GM20431 (cell line): ENCODE measurements around the gene SCP2D1.
"Not testable (repeated sequence)": the region's sequence is repeated elsewhere in the genome, so short reads cannot be mapped to it uniquely, and the experiment has no call there.

Experiments
- in situ Hi-C: fragments of 300-500 bp; cut with MseI, MboI; formaldehyde crosslinking; loops from one replicate; pipeline ENCODE4 v1.15.0; 2020; ENCODE audit warnings: low sequenced_read_pairs; ENCODE audit not compliant: unreplicated experiment

The SCP2D1 gene

DNA sequence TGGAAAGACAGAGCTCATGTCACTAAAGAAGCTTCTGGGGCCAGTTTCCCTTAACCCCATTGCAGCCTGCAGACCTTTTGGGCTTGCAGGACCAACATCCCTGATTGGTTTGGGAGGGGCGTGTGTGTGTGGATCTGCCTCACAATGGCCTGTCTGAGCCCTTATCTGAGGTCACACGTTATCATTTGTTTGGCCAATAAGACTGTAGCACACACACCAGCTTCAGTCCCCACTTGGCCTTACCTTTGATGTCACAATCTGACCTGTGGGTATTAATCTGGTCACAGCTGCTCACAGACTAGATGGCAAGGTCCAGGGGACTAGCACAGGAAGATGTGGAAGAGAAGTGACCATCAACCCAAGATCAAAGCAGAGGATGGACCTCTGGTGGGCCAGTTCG lies at the start of gene SCP2D1:
Gene SCP2D1 (plus strand): TSS at position 301 of the 400 bp plus-strand sequence. CDS start 33 bp downstream, at position 334.
- in situ Hi-C loops: no loop called here

DNA sequence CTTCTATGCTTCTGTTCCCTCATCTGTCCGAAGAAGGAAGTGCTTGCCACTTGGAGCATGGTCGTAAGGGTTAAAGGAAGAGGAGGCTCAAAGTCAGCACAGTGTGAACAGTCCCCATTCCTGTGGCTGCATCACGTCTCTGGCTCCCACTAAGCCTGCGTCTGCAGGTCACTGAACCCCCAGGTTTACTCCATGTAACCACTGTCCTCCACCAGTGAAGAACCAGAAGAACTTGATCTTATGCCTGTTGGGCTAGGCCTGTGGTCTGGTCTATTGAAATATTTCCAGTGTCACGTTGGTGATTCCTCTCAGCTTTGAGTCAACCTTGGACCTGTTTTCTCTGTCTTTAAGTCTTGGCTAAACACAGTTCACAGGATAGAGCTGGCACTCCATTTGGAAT lies 45.9 kb upstream of the SCP2D1 start:
- in situ Hi-C loops: no loop called here

DNA sequence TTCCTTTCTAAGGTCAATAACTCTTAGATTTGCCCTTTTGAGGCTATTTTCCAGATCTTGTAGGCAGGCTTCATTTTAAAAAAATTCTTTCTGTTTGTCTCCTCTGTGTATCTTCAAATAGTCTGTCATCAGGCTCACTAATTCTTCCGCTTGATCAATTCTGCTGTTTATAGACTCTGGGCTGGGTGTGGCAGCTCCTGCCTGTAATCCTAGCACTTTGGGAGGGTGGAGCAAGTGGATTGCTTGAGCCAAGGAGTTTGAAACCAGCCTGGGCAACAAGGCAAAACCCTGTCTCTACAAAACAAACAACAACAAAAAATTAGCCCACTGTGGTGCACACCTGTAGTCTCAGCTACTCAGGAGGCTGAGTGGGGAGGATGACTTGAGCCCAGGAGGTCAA lies 40.0 kb upstream of the SCP2D1 start:
- in situ Hi-C loops: no loop called here

DNA sequence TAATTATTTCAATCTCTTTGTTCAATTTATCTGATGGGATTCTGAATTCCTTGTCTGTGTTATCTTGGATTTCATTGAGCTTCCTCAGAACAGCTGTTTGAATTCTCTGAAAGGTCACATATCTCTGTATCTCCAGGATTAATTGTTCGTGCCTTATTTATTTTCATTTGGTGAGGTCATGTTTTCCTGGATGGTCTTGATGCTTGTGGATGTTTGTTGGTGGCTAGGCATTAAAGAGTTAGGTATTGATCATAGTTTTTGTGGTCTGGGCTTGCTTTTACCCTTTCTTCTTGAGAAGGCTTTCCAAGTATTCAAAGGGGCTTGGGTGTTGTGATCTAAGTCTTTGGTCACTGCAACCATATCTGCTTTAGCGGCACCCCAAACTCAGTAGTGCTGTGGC lies 39.4 kb upstream of the SCP2D1 start:
- in situ Hi-C loops: no loop called here

DNA sequence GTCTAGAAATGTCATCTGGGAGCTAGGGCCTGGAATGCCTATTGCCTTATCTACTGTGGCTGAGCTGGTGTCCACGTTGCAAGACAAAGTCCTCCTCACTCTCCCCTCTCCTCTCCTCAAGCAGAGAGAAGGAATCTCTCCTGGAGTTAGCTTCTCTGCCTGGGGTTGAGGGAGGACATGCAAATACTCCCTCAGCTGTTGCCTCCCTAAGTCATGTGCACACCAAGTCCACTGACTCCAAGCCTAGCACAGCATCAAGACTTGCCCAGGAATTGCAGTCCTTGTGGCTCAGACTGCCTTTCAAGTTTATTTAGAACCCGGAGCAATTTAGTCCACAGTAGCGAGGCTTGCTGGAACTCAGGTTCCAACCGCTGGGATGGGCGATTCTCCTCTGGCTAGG lies 38.0 kb upstream of the SCP2D1 start:
- in situ Hi-C loops: no loop called here

DNA sequence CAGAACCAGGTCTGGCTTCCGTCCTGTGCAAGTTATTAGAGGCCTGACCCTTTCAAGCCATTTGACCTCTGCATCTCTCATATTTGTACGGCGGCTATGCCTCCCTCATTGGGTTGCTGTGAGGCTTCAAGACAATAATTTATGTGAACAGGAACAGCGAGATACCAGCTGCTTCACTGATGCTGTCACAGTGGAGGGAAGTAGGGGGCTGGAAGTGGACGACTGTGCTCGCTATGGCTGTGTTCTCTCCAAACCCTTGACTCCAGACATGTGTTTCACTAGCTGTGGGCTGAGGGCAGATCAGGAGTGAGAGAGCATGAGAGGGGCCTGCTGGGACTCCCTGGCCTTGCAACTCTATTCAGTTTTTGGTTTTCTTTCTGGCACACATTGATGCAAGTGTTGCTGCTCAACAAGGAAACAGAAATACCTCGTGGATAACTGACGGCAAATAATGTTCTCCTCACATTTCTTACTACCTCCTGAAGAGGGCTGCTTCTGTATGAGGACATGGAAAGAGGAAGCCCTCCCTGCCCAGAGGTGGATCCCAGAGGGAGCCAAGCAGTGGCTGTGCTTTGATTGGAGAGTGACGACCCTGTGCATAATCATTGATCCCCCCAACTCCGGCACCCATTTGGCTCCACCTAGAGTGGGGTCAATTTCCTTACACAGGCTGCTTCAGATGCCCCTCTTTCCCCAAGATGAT lies 34.7 kb upstream of the SCP2D1 start:
- in situ Hi-C loops: no loop called here

DNA sequence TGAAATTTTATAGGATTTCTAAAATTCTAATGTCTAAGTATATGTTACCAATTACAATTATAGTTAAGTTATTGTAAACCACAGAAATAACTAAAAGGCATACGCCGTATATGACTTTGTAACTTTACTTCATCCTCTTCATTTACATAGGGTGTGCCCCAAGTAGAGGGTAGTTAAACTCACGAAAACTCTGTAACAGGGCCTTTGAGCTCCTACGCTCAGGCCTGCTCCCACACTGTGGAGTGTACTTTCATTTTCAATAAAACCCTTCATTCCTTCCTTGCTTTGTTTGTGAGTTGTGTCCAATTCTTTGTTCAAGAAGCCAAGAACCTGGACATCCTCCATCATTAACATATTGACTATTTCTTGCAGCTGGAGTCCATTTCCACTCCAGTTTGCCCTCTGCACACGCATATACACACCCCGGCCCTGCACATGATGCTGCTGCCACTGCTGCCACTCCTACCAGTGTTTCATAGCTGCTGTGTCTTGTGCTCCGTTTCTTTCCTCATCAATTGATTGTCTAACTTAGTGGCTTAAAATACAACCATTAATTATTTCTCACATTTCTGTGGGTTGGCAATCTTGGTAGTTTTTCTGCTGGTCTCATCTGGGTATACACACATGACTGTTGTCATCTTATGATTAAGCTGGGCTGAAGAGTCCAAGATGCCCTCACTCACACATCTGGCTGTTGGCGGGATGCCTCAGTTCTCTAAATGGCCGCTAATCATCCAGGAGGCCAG lies 33.0 kb upstream of the SCP2D1 start:
- in situ Hi-C loops: no loop called here

DNA sequence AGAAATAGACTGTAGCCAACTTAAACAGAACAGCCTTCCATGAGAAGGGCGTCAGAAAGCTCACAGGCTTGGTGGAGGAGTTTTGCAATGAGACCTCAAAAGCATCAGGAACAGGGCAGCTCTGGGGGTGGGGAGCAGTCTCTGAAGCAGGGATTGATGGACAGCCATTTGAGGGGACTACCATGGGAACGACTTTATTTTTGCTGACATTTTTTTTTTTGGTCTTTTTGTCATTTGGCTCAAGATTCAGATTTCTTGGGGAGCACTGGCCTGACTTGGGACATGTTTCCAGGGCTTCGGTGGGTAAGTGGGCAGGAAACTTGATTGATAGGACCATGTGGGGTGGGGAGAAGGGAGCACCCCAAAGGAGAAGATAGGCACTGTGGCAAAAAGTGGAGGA lies 32.1 kb upstream of the SCP2D1 start:
- in situ Hi-C loops: no loop called here

DNA sequence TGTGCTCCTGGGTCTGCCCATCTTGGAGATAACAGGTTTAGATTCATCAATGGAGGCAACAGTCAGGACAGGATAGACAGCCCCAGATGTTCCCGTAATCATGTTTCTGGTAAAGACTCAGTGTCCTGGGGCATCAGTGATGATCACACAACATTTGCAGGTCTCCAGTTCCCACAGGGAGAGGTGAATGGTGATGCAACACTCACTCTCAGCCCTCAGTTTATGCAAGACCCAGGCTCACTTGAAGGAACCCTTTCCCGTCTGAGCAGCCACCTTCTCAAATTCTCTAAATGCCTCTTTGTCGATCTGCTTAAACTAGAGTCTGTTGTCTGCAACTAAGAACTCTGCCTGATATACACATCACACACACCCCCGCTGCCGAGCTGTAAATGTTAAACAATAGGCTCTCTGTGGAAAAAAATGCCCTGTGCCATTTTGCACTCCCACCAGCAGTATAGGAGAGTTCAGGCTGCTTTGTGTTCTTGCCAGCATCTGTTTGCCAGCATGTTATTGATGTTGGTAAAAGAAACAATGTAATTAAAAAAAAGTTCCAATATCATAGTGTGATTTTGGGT lies 30.1 kb upstream of the SCP2D1 start:
- in situ Hi-C loops: no loop called here

DNA sequence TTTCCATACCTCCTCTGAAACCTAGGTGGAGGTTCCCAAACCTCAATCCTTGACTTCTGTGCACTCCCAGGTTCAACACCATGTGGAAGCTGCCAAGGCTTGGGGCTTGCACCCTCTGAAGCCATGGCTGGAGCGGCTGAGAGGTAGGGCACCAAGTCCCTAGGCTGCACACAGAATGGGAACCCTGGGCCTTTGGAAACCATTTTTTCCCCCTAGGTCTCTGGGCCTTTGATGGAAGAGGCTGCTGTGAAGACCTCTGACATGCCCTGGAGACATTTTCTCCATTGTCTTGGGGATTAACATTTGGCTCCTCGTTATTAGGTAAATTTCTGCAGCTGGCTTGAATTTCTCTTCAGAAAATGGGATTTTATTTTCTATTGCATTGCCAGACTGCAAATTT lies 26.5 kb upstream of the SCP2D1 start:
- in situ Hi-C loops: not testable (repeated sequence)

DNA sequence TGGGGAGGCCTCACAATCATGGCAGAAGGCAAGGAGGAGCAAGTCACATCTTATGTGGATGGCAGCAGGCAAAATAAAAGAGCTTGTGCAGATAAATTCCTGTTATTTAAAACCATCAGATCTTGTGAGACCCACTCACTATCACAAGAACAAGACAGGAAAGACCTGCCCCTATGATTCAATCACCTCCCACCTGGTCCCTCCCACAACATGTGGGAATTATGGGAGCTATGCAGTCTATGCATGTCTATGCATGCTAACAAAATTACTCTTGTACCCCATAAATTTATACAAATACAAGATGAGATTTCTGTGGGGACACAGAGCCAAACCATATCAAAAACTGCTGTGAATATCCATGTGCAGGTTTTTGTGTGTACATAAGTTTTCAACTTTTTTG lies 25.6 kb upstream of the SCP2D1 start:
- in situ Hi-C loops: no loop called here

DNA sequence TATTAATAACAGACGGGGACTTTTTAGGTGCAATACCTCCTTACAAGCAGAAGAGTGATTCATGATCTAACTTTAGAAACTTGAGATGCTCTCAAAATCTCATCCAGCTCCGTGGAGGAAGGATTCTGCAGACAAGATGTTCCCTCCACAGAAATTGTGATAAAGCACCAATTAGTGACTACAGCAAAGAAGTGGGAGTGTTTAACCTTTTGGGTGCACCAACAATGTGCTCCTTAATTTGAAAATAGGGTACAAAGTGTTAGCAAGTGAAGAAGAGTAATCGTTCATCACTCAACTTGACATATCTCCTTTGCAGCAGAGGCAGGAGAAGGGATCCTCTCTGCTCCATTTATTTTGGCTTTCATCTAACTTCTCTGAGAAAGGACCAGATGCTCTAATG lies 22.8 kb upstream of the SCP2D1 start:
- in situ Hi-C loops: no loop called here

DNA sequence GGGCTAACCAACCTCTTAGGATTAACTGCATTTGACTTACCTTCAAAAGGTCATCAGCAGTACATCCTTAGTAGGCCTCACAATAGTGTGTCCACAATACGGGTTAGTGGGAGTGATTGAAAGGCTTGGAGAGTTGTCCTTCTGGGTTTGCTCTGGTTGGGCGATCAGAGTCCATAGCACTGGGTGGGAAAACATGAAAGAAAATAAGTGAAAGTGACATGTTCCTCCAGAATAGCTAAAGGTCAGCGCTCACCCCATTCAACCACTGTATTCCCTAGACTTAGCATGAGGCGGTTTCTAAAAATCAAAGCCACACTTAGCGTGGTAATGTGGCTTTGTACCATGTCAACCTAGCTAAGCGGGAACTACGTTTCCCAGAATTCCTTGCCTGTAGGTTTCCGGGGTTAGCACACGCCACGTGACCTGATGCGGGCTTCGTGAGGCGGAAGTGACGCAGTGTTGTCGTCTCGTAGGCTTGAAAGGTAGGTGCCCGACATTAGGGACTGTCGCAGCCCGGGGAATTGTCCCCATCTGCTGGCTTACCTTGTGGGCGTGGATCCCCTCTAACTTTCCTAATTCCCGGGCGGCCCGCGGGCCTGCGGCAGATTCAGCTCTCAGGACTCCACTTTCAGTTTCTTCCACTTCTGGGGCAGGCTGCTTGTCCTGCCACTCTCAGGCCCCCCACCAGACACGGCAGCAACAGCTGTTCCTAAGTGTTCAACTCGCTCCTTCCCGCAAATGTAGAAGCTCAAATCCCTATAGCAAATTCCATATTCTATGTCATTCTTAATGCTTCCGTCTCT lies 19.8 kb upstream of the SCP2D1 start:
- in situ Hi-C loops: no loop called here

DNA sequence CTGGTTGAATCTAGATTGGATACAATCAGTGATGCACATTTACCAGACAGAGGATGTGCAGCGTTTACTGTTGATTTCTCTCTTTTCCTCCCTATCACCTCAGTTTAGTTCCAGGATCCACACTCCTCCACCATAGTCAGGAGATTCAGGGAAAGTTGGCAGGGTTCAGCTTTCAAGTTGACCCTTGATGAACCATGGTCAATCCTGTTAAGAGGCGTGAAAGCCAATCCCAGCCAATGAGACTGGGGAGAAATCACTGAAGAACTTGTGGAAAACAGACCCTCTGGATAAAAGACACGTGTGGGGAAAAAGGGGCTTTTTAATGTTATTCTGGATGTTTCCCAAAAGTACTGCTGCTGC lies 19.2 kb upstream of the SCP2D1 start:
- in situ Hi-C loops: no loop called here

DNA sequence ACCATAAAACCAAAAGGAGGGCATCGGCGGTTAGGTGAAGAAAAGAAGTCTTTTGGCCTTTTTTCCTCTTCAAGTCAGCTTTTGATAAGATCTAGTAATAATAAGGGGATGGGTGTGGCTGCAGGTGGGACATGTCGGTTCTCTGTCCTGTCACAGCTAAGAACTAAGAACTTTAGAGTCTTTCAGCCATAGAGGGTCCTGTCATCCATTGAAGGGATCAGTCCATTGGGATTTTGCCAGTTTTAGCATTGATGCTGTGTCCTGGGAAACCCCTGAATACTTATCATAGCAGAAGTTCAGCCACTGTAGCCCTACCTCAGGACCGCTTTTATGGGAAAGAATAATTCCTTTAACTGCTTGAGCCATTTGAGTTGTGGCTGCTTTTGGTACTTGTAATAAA lies 18.2 kb upstream of the SCP2D1 start:
- in situ Hi-C loops: no loop called here

DNA sequence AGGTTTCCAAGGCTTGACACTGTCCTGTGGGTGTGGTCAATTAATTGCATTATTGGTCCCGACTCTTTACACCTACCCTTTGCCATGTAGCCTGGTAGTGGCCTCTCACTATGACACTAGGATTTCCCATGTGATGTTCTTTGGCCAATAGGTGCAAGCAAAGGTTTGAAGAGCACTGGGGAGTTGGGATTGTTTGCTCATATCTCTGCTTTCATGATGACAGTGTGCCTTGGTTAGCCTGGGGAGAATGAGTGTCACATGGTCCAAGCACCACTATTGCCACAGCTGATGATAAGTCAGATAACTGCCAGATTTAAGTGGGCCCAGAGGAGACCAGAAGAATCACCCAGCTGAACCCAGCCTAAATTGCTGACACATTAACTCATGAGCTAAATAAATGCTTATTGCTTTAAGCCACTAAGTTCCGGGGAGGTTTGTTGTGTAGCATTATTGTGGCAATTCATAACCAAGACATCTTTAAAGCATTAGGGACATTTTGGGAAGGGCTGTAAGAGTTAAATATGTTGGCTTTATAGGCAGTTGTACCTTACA lies 17.2 kb upstream of the SCP2D1 start:
- in situ Hi-C loops: no loop called here

DNA sequence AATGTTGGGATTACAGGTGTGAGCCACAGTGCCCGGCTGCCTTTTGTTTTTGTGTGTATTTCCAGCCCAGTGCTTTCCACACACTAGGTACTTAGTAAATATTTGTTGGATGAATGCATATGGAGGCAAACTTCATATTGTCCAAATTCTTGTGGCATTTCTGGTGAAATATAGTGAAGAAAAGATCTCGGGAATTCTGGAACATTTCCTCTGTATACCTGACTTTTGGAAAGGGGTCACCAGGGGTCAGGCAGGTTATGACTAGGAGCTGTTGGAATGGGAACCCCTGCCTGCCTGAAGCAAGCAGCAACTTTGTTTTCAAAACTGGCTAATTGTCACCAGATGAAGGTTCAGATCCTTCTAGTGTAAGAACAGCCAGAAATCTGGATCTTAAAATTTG lies 12.1 kb upstream of the SCP2D1 start:
- in situ Hi-C loops: no loop called here

DNA sequence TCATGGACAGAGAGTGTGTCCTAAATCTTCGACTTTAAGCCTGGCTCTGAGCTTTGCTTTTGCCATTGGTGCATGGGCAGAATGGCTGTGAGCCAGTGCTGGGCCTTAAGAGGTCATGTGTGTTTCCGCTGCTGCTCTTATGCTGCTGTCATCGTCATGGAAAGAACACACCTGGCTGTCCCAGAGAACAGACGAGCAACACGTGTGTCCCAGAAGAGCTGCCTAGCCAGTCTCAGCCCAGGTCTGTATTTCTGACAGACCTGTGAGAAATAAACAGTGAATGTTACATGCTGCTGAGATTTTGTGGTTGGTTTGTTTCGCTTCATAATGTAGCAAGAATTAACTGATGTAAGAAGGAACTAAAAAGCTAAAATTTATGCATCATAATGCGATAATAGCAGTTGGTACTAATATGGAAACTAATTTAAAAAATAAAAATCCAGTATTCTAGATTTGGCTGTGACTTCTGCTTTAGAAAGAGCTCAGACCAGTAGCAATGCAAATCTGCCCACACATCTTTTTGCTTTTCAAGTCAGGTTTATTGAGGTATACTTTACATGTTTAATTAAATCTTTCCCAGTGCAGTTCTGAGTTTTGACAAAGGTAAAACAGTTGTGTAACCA lies 11.5 kb upstream of the SCP2D1 start:
- in situ Hi-C loops: no loop called here

DNA sequence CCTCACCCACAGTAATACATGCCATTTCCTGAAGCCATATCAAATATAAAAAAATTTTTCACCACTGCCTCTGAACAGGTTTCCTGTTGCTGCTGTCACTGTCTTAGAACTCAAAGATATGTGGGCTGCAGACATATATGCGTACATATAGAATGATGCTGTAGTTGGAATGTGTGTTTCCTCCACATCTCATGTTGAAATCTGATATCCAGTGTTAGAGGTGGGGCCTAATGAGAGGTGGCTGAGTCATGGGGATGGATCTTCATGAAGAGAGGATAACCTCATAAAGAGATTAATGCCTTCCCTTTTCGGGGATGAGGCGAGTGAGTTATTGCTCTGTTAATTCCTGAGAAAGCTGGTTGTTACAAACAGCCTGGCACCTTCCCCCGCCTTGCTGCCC lies 7.7 kb upstream of the SCP2D1 start:
- in situ Hi-C loops: no loop called here

DNA sequence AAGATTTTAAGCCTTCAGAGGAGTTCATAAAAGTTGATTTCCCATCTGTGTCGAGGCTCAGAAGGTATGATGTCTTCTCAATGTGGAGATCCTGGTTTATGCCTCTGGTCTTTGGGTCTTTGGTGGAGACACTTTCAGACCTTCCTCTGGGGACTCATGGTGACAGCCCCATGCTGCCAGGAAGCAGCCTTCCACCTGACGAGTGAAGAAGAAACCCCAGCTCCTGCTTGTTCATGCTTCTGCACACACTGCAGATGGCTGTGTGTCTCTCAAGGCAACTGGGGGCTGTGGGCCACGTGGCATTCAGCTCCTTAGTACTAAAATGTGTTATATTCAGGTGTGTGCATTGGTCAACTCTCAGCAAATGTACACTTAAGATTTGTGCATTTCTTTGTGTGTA lies 4.9 kb upstream of the SCP2D1 start:
- in situ Hi-C loops: no loop called here
